ENCODE results near the gene CADPS2.

The CADPS2 gene

DNA sequence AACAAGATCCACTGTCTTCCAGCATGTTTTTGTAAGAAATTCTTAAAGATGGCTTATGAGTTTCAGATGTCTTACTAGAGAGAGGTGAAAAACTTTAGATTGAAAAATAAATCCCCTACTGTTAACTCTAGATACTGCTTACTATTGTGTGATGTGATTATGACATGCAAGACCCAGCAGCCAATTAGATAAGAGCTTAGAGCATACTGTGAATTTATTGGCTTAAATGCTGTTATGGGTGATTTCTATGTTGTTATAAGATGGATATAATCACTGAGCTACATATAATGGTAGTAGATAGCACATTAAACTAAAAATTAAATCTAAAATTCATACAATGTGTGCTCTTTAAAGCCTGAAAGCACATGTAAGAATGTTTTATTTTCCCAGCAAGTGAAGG, 187.2 kb downstream of the CADPS2 start, which contains the start of gene RNF133:
TSS of gene RNF133 (minus strand) at position 101 of the 400 bp plus-strand sequence. CDS start 199 bp downstream, outside the sequence.
- TF ChIP-seq, protein P1, sequence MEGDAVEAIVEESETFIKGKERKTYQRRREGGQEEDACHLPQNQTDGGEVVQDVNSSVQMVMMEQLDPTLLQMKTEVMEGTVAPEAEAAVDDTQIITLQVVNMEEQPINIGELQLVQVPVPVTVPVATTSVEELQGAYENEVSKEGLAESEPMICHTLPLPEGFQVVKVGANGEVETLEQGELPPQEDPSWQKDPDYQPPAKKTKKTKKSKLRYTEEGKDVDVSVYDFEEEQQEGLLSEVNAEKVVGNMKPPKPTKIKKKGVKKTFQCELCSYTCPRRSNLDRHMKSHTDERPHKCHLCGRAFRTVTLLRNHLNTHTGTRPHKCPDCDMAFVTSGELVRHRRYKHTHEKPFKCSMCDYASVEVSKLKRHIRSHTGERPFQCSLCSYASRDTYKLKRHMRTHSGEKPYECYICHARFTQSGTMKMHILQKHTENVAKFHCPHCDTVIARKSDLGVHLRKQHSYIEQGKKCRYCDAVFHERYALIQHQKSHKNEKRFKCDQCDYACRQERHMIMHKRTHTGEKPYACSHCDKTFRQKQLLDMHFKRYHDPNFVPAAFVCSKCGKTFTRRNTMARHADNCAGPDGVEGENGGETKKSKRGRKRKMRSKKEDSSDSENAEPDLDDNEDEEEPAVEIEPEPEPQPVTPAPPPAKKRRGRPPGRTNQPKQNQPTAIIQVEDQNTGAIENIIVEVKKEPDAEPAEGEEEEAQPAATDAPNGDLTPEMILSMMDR (IDR thresholded peaks at IDR 0.05): no peak
- TF ChIP-seq ZFX (IDR thresholded peaks at IDR 0.05; ENCODE audit: borderline replicate concordance): no peak

DNA sequence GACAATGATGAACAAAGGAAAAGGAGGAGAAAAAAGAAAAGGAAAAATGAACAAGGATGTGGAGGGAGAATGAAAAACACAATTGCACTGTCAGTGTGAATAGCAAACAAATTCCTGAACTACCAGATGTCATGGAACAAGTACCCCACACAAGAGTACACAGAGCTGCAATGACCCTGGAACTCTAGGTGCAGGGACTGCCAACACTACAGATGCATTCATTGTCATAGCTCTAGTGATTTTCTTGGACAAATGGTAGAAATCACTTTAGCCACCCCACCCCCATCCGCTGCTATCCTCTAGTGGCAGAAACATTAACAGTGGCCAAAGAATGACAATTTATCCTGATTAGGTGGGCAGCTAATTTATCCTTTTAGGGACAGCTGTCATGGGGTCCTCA, 190.4 kb downstream of the CADPS2 start:
- H3K27ac ChIP-seq: no peak overlapping the region
- TF ChIP-seq, protein P1 (IDR thresholded peaks at IDR 0.05): no peak
- no peak for TF ChIP-seq ZFX (IDR thresholded peaks at IDR 0.05; ENCODE audit: borderline replicate concordance)

More for the DNA sequence above, 187.2 kb downstream of the CADPS2 start, which contains the start of gene RNF133:
- no peak within 1 kb of the TSS for H3K27ac ChIP-seq

DNA sequence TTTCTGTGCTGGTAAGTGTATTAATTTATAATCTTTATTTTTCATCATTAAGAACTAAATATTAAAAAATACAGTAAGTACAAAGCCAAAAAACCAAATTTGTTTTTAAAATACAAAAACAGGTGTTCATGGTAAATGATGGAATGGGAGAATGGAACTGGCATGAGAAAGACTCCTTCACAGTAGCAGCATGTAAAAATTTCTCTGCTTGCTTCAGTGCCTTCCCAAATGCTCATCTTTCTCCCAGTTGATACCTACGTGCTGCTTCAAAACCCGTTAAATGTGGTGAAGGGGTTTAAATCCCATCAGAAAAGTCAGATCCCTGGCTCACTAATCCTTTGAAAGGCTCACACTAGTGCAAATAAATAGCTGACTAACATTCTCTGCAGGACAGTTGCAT, 191.6 kb downstream of the CADPS2 start:
- no peak overlapping the region for H3K27ac ChIP-seq
- TF ChIP-seq, protein P1 (IDR thresholded peaks at IDR 0.05): no peak

DNA sequence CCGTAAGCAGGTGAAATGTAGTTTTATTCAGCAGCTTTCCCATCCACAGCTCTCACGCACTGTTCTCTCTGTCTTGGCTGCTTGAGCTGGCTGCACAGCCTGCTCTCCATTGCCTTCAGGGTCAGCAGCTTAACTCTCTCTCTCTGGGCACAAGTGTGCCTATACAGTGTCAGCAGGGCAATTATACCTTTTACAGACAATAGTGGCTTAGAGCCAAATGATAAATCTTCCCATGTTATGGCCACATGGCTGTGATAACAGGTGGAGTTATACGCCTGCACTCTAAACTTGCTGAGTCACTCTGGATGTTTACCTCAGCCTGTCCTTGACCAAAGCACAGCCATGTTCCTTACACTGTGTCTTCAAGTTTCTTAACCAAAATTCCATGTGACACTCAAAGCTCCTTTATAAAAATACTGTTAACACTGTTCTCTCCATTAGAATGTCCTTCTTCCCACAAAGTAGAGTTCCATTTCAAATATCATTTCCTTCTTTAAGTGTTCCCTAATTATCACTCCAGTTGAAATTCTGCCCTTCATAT, 193.4 kb downstream of the CADPS2 start:
- TF ChIP-seq ZFX (IDR thresholded peaks at IDR 0.05; ENCODE audit: borderline replicate concordance): no peak
- TF ChIP-seq, protein P1 (IDR thresholded peaks at IDR 0.05): no peak
- no peak overlapping the region for H3K27ac ChIP-seq

DNA sequence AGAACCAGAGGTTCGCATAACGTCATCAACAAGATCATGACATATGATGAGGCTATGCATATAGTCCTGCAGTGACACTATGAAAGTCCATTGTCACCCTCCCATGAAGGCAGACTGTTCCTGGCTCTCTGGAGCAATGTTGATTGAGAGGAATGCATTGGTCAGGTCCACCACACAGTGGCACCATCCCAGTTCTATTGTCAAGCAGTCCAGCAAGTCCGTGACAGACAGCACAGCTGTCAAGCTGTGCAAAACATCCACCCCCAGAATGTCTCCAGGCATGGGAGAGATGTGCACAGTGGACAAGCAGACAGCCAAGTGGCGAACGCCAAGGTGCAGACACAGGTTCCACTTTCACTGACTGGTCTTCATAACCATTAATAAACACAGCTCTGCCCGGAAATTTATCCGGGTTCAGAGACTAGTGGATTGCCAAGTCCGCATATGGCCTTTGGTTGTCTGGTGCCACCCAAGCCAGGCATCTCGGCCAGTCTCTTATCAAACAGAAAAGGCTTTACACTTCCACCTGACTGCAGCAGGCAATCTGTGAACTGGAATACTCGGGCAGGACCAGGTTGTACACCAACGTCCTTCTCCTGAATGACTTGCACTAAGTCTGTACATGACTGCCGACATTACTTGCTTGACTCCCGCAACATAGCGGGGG, 194.6 kb downstream of the CADPS2 start:
- no peak overlapping the region for H3K27ac ChIP-seq
- TF ChIP-seq ZFX (IDR thresholded peaks at IDR 0.05; ENCODE audit: borderline replicate concordance): no peak
- TF ChIP-seq, protein P1 (IDR thresholded peaks at IDR 0.05): no peak

DNA sequence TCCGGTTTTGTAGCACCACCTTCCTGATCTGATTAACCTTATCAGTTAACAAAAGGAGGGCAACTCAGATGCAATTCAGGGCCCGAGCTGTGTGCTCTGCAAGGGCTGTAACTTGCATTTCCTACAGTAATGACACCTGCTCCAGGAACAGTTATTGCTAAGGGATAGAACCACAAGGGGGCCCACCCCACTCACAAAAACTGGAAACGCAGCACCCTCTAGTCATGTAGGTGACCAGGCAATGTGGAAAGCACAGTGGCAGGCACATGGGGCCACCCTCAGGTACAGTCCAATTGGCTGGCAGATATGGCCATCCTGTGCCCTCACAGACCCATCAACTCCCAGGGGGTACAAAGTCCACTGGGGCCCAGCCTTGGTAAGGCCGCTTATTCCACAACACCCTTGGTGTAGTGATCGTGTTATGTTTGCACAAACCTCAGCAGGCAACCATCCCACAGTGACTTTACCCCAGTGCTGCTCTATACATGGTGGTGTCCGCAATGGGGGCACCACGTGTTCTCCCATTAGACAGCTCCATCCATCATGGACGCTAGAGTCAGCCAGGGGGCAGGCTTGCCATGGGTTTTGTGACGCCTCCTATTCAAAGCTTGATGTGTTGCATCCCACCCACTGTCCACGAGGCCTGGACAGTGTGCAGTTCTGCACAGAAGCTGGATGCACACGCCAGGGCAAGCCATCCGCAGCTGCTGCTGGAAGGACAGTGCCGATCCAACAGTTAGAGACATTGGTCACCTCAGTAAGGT, 196.7 kb downstream of the CADPS2 start:
- no peak overlapping the region for H3K27ac ChIP-seq
- TF ChIP-seq ZFX (IDR thresholded peaks at IDR 0.05; ENCODE audit: borderline replicate concordance): no peak
- TF ChIP-seq, protein P1 (IDR thresholded peaks at IDR 0.05): no peak
